ENCODE data around the gene CMTM8.

Gene CMTM8

GRCh38 chr3:32282578-32283154, 44.2 kb downstream of the CMTM8 start:
- no peak for TF ChIP-seq MAX (IDR thresholded peaks at IDR 0.05; ENCODE audit: low read depth, low read length)
- TF ChIP-seq POLR2A (IDR thresholded peaks at IDR 0.05; ENCODE audit: extremely low read depth, insufficient read length), result no peak
- TF ChIP-seq MYC (IDR thresholded peaks at IDR 0.05; ENCODE audit: low read depth, low read length), result no peak
- TF ChIP-seq CTCF (IDR thresholded peaks at IDR 0.05; ENCODE audit: low read depth, low read length), result no peak
- H3K4me3 ChIP-seq (ENCODE audit: low read depth, low read length), result no peak overlapping the region
- DNase-seq (ENCODE audit: low read depth), result no peak

GRCh38 chr3:32283304-32283703, 44.8 kb downstream of the CMTM8 start:
- H3K4me3 ChIP-seq (ENCODE audit: low read depth, low read length), result no peak overlapping the region
- TF ChIP-seq MYC (IDR thresholded peaks at IDR 0.05; ENCODE audit: low read depth, low read length), result 0 out of 2 replicates have a peak, but pooled peaks have one; percentile 22
- peak; percentile 42; the same call in 1 of the 2 replicates for TF ChIP-seq MAX (IDR thresholded peaks at IDR 0.05; ENCODE audit: low read depth, low read length)
- TF ChIP-seq POLR2A (IDR thresholded peaks at IDR 0.05; ENCODE audit: extremely low read depth, insufficient read length), result no peak
- DNase-seq (ENCODE audit: low read depth), result peak; percentile 92

GRCh38 chr3:32284443-32285212, 46.1 kb downstream of the CMTM8 start:
- DNase-seq (ENCODE audit: low read depth), result no peak
- no peak overlapping the region for H3K4me3 ChIP-seq (ENCODE audit: low read depth, low read length)
- TF ChIP-seq MYC (IDR thresholded peaks at IDR 0.05; ENCODE audit: low read depth, low read length), result no peak
- TF ChIP-seq CTCF (IDR thresholded peaks at IDR 0.05; ENCODE audit: low read depth, low read length), result no peak

GRCh38 chr3:32285891-32286290, 47.4 kb downstream of the CMTM8 start:
- DNase-seq (ENCODE audit: low read depth), result no peak
- TF ChIP-seq MYC (IDR thresholded peaks at IDR 0.05; ENCODE audit: low read depth, low read length), result no peak
- no peak for TF ChIP-seq MAX (IDR thresholded peaks at IDR 0.05; ENCODE audit: low read depth, low read length)
- TF ChIP-seq POLR2A (IDR thresholded peaks at IDR 0.05; ENCODE audit: extremely low read depth, insufficient read length), result no peak
- no peak for TF ChIP-seq CTCF (IDR thresholded peaks at IDR 0.05; ENCODE audit: low read depth, low read length)
- no peak overlapping the region for H3K4me3 ChIP-seq (ENCODE audit: low read depth, low read length)

GRCh38 chr3:32288819-32289218, 50.3 kb downstream of the CMTM8 start:
- TF ChIP-seq MYC (IDR thresholded peaks at IDR 0.05; ENCODE audit: low read depth, low read length) (no peak), POLR2A (IDR thresholded peaks at IDR 0.05; ENCODE audit: extremely low read depth, insufficient read length) (no peak), CTCF (IDR thresholded peaks at IDR 0.05; ENCODE audit: low read depth, low read length) (no peak), MAX (IDR thresholded peaks at IDR 0.05; ENCODE audit: low read depth, low read length) (no peak)
- no peak overlapping the region for H3K4me3 ChIP-seq (ENCODE audit: low read depth, low read length)
- DNase-seq (ENCODE audit: low read depth), result no peak

- no peak for TF ChIP-seq MYC (IDR thresholded peaks at IDR 0.05; ENCODE audit: low read depth, low read length)
- no peak for TF ChIP-seq MAX (IDR thresholded peaks at IDR 0.05; ENCODE audit: low read depth, low read length)
- TF ChIP-seq CTCF (IDR thresholded peaks at IDR 0.05; ENCODE audit: low read depth, low read length), result no peak
- no peak for TF ChIP-seq POLR2A (IDR thresholded peaks at IDR 0.05; ENCODE audit: extremely low read depth, insufficient read length)
- H3K4me3 ChIP-seq (ENCODE audit: low read depth, low read length), result no peak overlapping the region
- DNase-seq (ENCODE audit: low read depth), result no peak
Measured at GRCh38 chr3:32290619-32291018, 52.1 kb downstream of the CMTM8 start.

All from NB4 (cell line).